Esophagus squamous epithelium (tissue), 5 donors: ENCODE results near the gene CDC14A. TPM values are rescaled to one million over a fixed set of nuclear protein-coding genes. Genes with fewer than 3 reads are reported as not detected.

Experiments used
- DNase-seq: peaks from one replicate; lab custom pipeline; 2025; lab: John Stamatoyannopoulos, UW
- H3K27ac ChIP-seq, 4 donors: fragments of 200-600 bp; sonication (generic); one replicate each; pipeline ENCODE4 v1.5.1; 2016 to 2019; ENCODE audit warnings: mild to moderate bottlenecking in 1 of 4
- H3K27me3 ChIP-seq, 4 donors: fragments of 200-600 bp; sonication (generic); 1 replicate in 3 of 4; 2 replicates in 1 of 4; pipeline versions ENCODE4 v1.5.1 to v1.6.0; 2017 to 2021; ENCODE audit warnings: antibody characterized with exemption in 1 of 4
- H3K36me3 ChIP-seq, 3 donors: fragments of 200-600 bp; sonication (generic); one replicate each; pipeline ENCODE4 v1.5.1; 2016 to 2019
- H3K4me1 ChIP-seq, 3 donors: fragments of 200-600 bp; sonication (generic); one replicate each; pipeline ENCODE4 v1.5.1; 2017 to 2019
- H3K4me3 ChIP-seq, 4 donors: fragments of 200-600 bp; sonication (generic); 1 replicate in 3 of 4; 2 replicates in 1 of 4; pipeline ENCODE4 v1.5.1; 2016 to 2019; ENCODE audit warnings: mild to moderate bottlenecking in 2 of 4, moderate library complexity in 1 of 4
- H3K9me3 ChIP-seq, 3 donors: fragments of 200-600 bp; sonication (generic); one replicate each; pipeline ENCODE4 v1.5.1; 2016 to 2019
- POLR2A ChIP-seq, 4 donors: fragments of 450-650 bp; IDR thresholded peaks; one replicate each; pipeline ENCODE4 v1.6.1; 2017; ENCODE audit warnings: antibody characterized with exemption in 4 of 4, mild to moderate bottlenecking in 4 of 4, moderate library complexity in 3 of 4
- WGBS, 2 donors: methylation state at CpG; one replicate each; pipeline ENCODE4 v1.1.5; 2018; 5-methylcytosine and 5-hydroxymethylcytosine counted together
- intact Hi-C: fragments of 100-400 bp; cut with DNase I; formaldehyde crosslinking; loops from one replicate; pipeline ENCODE4 v1.15.0; 2022
- total RNA-seq, 4 donors: library from RNA; depleted of rRNA; stranded (reverse); fragments of >200 nt; gene quantifications; one replicate each; pipeline ENCODE4 v1.1.0, GENCODE V29; 2016
- TF ChIP-seq, protein P1 (sequence below), 6 experiments: fragments of 450-650 bp in 4 of 6; fragments of 200-600 bp in 2 of 6; sonication (generic) in 2 of 6; IDR thresholded peaks; one replicate each; pipeline ENCODE4 v1.5.1; 2016 to 2019; ENCODE audit warnings: antibody characterized with exemption in 6 of 6, mild to moderate bottlenecking in 4 of 6, moderate library complexity in 4 of 6
- donor health status: DM: yes; HTN: yes; CAD: no.

Gene CDC14A
- total RNA-seq, 4 donors from 2014 or later: 3.0 to 8.6 (median 4.3) TPM

DNA sequence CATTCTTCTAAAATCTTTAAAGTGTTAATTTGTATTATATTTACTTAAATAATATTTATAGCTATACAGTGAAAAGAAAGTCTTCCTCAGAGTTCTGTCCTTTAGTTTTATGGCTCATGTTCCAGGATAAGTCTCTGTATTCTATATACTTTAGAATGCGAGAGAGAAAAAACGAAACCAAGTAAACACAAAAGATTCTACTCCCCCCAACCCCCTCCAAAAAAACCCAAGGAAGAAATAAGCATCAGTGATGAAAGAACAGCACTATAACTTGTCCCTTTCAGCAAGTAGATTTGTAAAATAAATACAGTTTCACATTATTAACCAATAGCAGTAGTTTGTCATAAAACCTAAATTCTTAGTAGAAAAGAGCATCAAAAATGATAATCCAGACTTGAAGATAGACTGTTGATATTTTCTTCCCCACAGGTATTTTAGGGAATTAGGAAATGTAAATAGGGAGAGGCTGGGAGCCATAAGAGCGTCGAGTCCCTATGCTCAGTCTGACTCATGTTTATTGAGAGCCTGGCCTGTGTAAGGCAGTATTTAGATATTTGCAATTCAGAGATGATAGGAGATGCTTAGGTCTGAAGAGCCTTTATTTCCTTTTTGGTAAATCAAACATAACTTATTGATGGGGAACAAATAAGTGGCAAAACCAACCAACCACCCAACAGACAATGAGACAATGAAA, 35.5 kb downstream of the CDC14A start:
- Histone ChIP-seq H3K36me3 (peaks cover 0 to 14% (median 0%) of the 10 kb centered on the region in 3 donors), H3K4me1 (peaks cover 0 to 16% (median 0%) of the 10 kb centered on the region in 3 donors), H3K9me3 (no peaks in the 10 kb centered on the region), H3K27ac (peak overlapping the region in 1 of 4 donors; percentile 2), H3K27me3 (no peaks in the 10 kb centered on the region), H3K4me3 (no peak overlapping the region)
- DNase-seq: no peak
- no peak for TF ChIP-seq POLR2A (IDR thresholded peaks at IDR 0.05)
- TF ChIP-seq, protein P1, sequence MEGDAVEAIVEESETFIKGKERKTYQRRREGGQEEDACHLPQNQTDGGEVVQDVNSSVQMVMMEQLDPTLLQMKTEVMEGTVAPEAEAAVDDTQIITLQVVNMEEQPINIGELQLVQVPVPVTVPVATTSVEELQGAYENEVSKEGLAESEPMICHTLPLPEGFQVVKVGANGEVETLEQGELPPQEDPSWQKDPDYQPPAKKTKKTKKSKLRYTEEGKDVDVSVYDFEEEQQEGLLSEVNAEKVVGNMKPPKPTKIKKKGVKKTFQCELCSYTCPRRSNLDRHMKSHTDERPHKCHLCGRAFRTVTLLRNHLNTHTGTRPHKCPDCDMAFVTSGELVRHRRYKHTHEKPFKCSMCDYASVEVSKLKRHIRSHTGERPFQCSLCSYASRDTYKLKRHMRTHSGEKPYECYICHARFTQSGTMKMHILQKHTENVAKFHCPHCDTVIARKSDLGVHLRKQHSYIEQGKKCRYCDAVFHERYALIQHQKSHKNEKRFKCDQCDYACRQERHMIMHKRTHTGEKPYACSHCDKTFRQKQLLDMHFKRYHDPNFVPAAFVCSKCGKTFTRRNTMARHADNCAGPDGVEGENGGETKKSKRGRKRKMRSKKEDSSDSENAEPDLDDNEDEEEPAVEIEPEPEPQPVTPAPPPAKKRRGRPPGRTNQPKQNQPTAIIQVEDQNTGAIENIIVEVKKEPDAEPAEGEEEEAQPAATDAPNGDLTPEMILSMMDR (IDR thresholded peaks at IDR 0.05): no peak
- intact Hi-C loops: no loop called here
- 49 to 59% methylated on average over 4 of the region's 4 CpGs for WGBS, 2 donors

DNA sequence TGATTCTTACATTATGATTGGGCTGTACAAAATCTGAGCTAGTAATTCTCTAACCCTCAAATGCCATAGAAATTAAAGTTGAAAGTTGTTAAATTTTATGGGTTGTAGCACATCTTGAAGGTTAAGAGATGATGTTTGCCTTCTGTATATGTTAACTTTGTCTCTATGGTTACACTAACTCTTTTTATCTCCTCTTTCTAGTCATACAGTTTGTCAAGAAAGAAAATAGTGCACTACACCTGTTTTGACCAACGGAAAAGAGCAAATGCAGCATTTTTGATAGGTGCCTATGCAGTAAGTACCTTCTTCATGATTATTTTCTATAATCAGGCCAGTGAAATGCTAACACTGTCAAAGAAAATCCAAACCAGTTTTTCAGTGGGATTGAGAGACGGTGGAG, 38.2 kb downstream of the CDC14A start:
- peaks cover 0 to 22% (median 0%) of the 10 kb centered on the region in 3 donors for H3K4me1 ChIP-seq
- peaks cover 0 to 27% (median 0%) of the 10 kb centered on the region in 3 donors for H3K36me3 ChIP-seq
- no peak overlapping the region for H3K27ac ChIP-seq
- H3K4me3 ChIP-seq: no peak overlapping the region
- intact Hi-C loops: no loop called here
- no peak for DNase-seq
- 90 to 93% methylated on average over 2 of the region's 2 CpGs for WGBS, 2 donors
- no peaks in the 10 kb centered on the region for H3K9me3 ChIP-seq
- TF ChIP-seq, protein P1 (IDR thresholded peaks at IDR 0.05): no peak
- TF ChIP-seq POLR2A (IDR thresholded peaks at IDR 0.05): no peak
- H3K27me3 ChIP-seq: no peaks in the 10 kb centered on the region

DNA sequence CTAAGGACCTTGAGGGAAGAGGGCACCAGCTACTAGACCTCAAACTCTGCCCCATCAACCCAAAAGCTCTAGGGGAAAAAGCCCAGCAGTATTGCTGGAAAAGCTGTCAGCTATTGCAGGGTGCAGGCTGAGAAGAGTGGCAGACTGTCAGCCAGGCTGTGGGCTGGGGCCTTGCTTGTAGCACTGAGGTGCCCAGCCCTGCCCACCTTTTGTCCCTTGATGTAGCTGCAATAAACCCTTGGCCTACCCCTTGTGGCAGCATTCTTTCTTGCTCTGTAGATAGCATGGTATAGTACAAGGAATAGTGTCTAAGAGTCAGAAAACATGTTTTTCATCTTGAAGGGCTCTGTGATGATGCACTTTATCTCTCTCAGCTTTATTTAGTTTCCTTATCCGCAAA, 39.4 kb downstream of the CDC14A start:
- DNase-seq: no peak
- H3K27me3 ChIP-seq: no peaks in the 10 kb centered on the region
- no peak overlapping the region for H3K27ac ChIP-seq
- peaks cover 0 to 27% (median 0%) of the 10 kb centered on the region in 3 donors for H3K36me3 ChIP-seq
- intact Hi-C loops: no loop called here
- H3K4me1 ChIP-seq: peaks cover 0 to 22% (median 0%) of the 10 kb centered on the region in 3 donors
- H3K9me3 ChIP-seq: no peaks in the 10 kb centered on the region
- TF ChIP-seq POLR2A (IDR thresholded peaks at IDR 0.05): no peak
- TF ChIP-seq, protein P1 (IDR thresholded peaks at IDR 0.05): no peak
- WGBS, 2 donors: 83 to 90% methylated on average over 1 of the region's 1 CpG
- H3K4me3 ChIP-seq: no peak overlapping the region

DNA sequence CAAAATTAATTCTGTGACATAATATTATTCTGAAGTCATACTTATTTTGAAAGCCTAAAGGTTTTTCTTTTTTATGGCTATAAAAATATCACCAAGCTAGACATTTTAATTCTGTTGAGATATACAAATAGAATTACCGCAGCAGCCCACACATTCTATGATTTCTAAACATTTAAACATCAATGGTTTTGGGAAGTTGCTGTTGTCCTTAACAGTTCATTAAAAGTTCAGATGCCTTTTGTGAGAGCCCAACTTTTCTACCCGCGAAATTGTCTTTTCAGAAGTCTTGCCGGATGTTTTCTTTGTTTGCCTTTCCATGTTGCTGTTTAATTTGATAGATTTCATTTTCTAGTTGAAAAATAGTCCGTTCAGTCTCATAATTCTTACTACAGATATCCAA, 40.5 kb downstream of the CDC14A start:
- Histone ChIP-seq H3K4me1 (peaks cover 0 to 13% (median 0%) of the 10 kb centered on the region in 3 donors), H3K9me3 (no peaks in the 10 kb centered on the region), H3K36me3 (peaks cover 0 to 27% (median 0%) of the 10 kb centered on the region in 3 donors), H3K27ac (no peak overlapping the region), H3K4me3 (no peak overlapping the region), H3K27me3 (no peaks in the 10 kb centered on the region)
- WGBS, 2 donors: 76 to 77% methylated on average over 5 of the region's 5 CpGs
- TF ChIP-seq POLR2A (IDR thresholded peaks at IDR 0.05): no peak
- TF ChIP-seq, protein P1 (IDR thresholded peaks at IDR 0.05): no peak
- DNase-seq: no peak
- intact Hi-C loops: no loop called here

DNA sequence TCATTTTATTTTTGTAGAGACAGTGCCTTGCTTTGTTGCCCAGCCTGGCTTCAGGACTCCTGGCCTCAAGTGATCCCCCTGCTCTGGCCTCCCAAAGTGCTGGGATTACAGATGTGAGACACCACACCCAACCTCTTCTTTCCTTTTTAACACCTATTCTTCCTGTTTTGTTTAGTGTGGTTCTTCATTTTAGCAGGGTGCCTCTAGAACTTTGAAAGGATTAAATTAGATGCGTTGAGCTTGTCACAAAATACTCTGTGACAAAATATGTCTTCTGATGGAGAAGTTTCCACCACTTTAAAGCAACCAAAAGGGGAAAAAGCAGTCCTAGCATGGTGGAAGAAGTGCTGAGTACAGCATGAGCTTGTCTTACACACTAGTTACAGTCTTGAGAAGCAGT, 42.0 kb downstream of the CDC14A start:
- WGBS, 2 donors: 78 to 82% methylated on average over 1 of the region's 1 CpG
- H3K9me3 ChIP-seq: no peaks in the 10 kb centered on the region
- no peak for TF ChIP-seq POLR2A (IDR thresholded peaks at IDR 0.05)
- TF ChIP-seq, protein P1 (IDR thresholded peaks at IDR 0.05): no peak
- H3K4me3 ChIP-seq: no peak overlapping the region
- peaks cover 0 to 6% (median 0%) of the 10 kb centered on the region in 3 donors for H3K4me1 ChIP-seq
- intact Hi-C loops: no loop called here
- H3K27me3 ChIP-seq: no peaks in the 10 kb centered on the region
- peaks cover 0 to 27% (median 0%) of the 10 kb centered on the region in 3 donors for H3K36me3 ChIP-seq
- no peak for DNase-seq
- no peak overlapping the region for H3K27ac ChIP-seq
